Measurements from ENCODE around the gene RRP1.

GRCh38 chr21:43816611-43817071 is 27.3 kb downstream of the RRP1 start:
- TF ChIP-seq, protein P1, sequence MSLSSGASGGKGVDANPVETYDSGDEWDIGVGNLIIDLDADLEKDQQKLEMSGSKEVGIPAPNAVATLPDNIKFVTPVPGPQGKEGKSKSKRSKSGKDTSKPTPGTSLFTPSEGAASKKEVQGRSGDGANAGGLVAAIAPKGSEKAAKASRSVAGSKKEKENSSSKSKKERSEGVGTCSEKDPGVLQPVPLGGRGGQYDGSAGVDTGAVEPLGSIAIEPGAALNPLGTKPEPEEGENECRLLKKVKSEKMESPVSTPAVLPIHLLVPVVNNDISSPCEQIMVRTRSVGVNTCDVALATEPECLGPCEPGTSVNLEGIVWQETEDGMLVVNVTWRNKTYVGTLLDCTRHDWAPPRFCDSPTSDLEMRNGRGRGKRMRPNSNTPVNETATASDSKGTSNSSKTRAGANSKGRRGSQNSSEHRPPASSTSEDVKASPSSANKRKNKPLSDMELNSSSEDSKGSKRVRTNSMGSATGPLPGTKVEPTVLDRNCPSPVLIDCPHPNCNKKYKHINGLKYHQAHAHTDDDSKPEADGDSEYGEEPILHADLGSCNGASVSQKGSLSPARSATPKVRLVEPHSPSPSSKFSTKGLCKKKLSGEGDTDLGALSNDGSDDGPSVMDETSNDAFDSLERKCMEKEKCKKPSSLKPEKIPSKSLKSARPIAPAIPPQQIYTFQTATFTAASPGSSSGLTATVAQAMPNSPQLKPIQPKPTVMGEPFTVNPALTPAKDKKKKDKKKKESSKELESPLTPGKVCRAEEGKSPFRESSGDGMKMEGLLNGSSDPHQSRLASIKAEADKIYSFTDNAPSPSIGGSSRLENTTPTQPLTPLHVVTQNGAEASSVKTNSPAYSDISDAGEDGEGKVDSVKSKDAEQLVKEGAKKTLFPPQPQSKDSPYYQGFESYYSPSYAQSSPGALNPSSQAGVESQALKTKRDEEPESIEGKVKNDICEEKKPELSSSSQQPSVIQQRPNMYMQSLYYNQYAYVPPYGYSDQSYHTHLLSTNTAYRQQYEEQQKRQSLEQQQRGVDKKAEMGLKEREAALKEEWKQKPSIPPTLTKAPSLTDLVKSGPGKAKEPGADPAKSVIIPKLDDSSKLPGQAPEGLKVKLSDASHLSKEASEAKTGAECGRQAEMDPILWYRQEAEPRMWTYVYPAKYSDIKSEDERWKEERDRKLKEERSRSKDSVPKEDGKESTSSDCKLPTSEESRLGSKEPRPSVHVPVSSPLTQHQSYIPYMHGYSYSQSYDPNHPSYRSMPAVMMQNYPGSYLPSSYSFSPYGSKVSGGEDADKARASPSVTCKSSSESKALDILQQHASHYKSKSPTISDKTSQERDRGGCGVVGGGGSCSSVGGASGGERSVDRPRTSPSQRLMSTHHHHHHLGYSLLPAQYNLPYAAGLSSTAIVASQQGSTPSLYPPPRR (CRISPR knock-in tag; IDR thresholded peaks at IDR 0.05; ENCODE audit: borderline replicate concordance) = no peak
- no peak for TF ChIP-seq ERF (CRISPR knock-in tag; IDR thresholded peaks at IDR 0.05)

Measured in K562 (cell line).